ENCODE data around the gene MRPL46. TPM values are rescaled to one million over a fixed set of nuclear protein-coding genes. Genes with fewer than 3 reads are reported as not detected.

MRPL46 gene
- total and polyA plus RNA-seq, 2 experiments from 2014 or later, result 20.9 to 39.1 TPM

GRCh38 chr15:88491158-88491557 is 24.0 kb upstream of the MRPL46 start:
- Histone ChIP-seq H3K4me2 (no peak overlapping the region), H3K27ac (ENCODE audit: low read depth) (no peak overlapping the region), H3F3A (replicated peaks; ENCODE audit: low read depth) (no peaks in the 10 kb centered on the region), H3K79me2 (replicated peaks; ENCODE audit: insufficient read depth) (no peaks in the 10 kb centered on the region), H4K20me1 (replicated peaks; ENCODE audit: insufficient read depth) (no peaks in the 10 kb centered on the region), H3K4me1 (ENCODE audit: insufficient read depth) (peaks cover 9% of the 10 kb centered on the region; the same call in 1 of the 2 replicates), H3K4me3 (no peak overlapping the region), H2AFZ (no peak overlapping the region), H3K9me2 (ENCODE audit: insufficient read depth) (no peaks in the 10 kb centered on the region), H3K36me3 (ENCODE audit: insufficient read depth) (no peaks in the 10 kb centered on the region), H3K27me3 (ENCODE audit: insufficient read depth) (no peaks in the 10 kb centered on the region)
- Mint-ChIP-seq H3K27ac (peak overlapping the region; percentile 69; the same call in 1 of the 2 replicates), H3K4me3 (no peak overlapping the region), H3K9me3 (no peaks in the 10 kb centered on the region), H3K27me3 (ENCODE audit: insufficient read depth, low read depth, poor library complexity) (peaks cover 12% of the 10 kb centered on the region), H3K4me1 (peaks cover 14% of the 10 kb centered on the region), H3K36me3 (ENCODE audit: low read depth) (no peaks in the 10 kb centered on the region)
- TF ChIP-seq NANOG (IDR thresholded peaks at IDR 0.05; ENCODE audit: borderline replicate concordance), result no peak
- no peak for TF ChIP-seq ZNF331 (CRISPR knock-in tag; IDR thresholded peaks at IDR 0.05; ENCODE audit: low read depth)
- no peak for TF ChIP-seq ETS1 (IDR thresholded peaks at IDR 0.05)
- TF ChIP-seq REST (IDR thresholded peaks at IDR 0.05; ENCODE audit: unreplicated experiment), result no peak
- TF ChIP-seq STAT1 (IDR thresholded peaks at IDR 0.05; ENCODE audit: unreplicated experiment), result no peak
- TF ChIP-seq POLR2AphosphoS5 (IDR thresholded peaks at IDR 0.05; ENCODE audit: low read depth), result no peak
- TF ChIP-seq ZNF462 (CRISPR knock-in tag; IDR thresholded peaks at IDR 0.05), result no peak
- TF ChIP-seq EZH2phosphoT487 (IDR thresholded peaks at IDR 0.05; ENCODE audit: unreplicated experiment), result no peak
- TF ChIP-seq ZNF114 (CRISPR knock-in tag; IDR thresholded peaks at IDR 0.05), result no peak
- TF ChIP-seq EZH2 (IDR thresholded peaks at IDR 0.05; ENCODE audit: low read depth, unreplicated experiment), result no peak
- no peak for TF ChIP-seq CTCF (conservative IDR thresholded peaks at IDR 0.05; ENCODE audit: low read depth in 2 of 2)
- no peak for TF ChIP-seq CREB1 (CRISPR knock-in tag; IDR thresholded peaks at IDR 0.05; ENCODE audit: low read depth)
- no peak for TF ChIP-seq JUNB (IDR thresholded peaks at IDR 0.05; ENCODE audit: unreplicated experiment)
- ATAC-seq (peak; percentile 34), DNase-seq (ENCODE audit: low spot score) (peak; percentile 36)
